GM12878 (cell line): ENCODE data around the gene LCN9. TPM values are rescaled to one million over a fixed set of nuclear protein-coding genes. Genes with fewer than 3 reads are reported as not detected.

Source experiments
- ATAC-seq: fragments of 200-7000 bp; cut with Tn5 transposase; 3 replicates; pipeline ENCODE4 v1.9.1; 2020; ENCODE audit warnings: mild to moderate bottlenecking, moderate library complexity
- BruUV-seq: library from RNA; stranded (reverse); fragments of 400-500 nt; replicated peaks from 2 replicates; lab custom pipeline; 2021; lab: Mats Ljungman, UMichigan
- CTCF ChIA-PET: fragments of 300-600 bp; sonication (Branson Sonifier 250); formaldehyde crosslinking; extraction: SDS; loops from one replicate; lab custom pipeline; 2021; ENCODE audit warnings: inconsistent platforms; lab: Yijun Ruan, JAX
- POLR2A ChIA-PET: fragments of 350-600 bp; formaldehyde crosslinking; extraction: SDS; loops from one replicate; lab custom pipeline; 2021; ENCODE audit warnings: inconsistent platforms; lab: Charles Lee
- RAD21 ChIA-PET: fragments of 300-600 bp; sonication (Branson Sonifier 250); formaldehyde crosslinking; loops from one replicate; lab custom pipeline; 2023; ENCODE audit warnings: antibody characterized with exemption; ENCODE audit not compliant: unreplicated experiment; lab: Charles Lee
- SMC1A ChIA-PET: fragments of 300-600 bp; sonication (Branson Sonifier 250); formaldehyde crosslinking; loops from one replicate; lab custom pipeline; 2023; ENCODE audit not compliant: unreplicated experiment, uncharacterized antibody; lab: Charles Lee
- DNase-seq: peaks from one replicate; pipeline ENCODE4 v3.0.0-alpha.2; 2011; ENCODE audit warnings: low read depth, low spot score
- FAIRE-seq: peaks from 3 replicates; lab custom pipeline; 2011; peaks lifted over from hg19 to GRCh38; lab: Jason Lieb, UNC
- H2AFZ ChIP-seq: 2 replicates; pipeline ENCODE4 v1.6.0; 2011; ENCODE audit warnings: low read depth, low read length, control low read depth; ENCODE audit not compliant: control insufficient read depth
- H3K27ac ChIP-seq: 2 replicates; pipeline ENCODE4 v1.5.1; 2011; ENCODE audit warnings: control low read depth; ENCODE audit not compliant: control insufficient read depth, insufficient read depth
- H3K27me3 ChIP-seq, 2 experiments: replicated peaks in 1 of 2; 2 replicates each; pipeline versions ENCODE4 v1.6.0 to v1.6.1; 2011; ENCODE audit warnings: low read length in 1 of 2; ENCODE audit not compliant: control insufficient read depth in 2 of 2, insufficient read depth in 2 of 2
- H3K36me3 ChIP-seq, 2 experiments: 2 replicates each; pipeline ENCODE4 v1.5.1; 2011; ENCODE audit warnings: low read length in 1 of 2; ENCODE audit not compliant: control insufficient read depth in 2 of 2, insufficient read depth in 2 of 2
- H3K4me1 ChIP-seq: 2 replicates; pipeline ENCODE4 v1.6.1; 2011; ENCODE audit warnings: mild to moderate bottlenecking, low read length, moderate library complexity, mixed read lengths; ENCODE audit not compliant: control insufficient read depth, insufficient read depth
- H3K4me2 ChIP-seq: 2 replicates; pipeline ENCODE4 v1.6.0; 2011; ENCODE audit warnings: control low read depth; ENCODE audit not compliant: control insufficient read depth, insufficient read depth
- H3K4me3 ChIP-seq: fragments of 200-600 bp; sonication (generic); 2 replicates; pipeline ENCODE4 v1.5.1; 2016
- H3K79me2 ChIP-seq: 2 replicates; pipeline ENCODE4 v1.6.0; 2011; ENCODE audit warnings: low read length; ENCODE audit not compliant: control insufficient read depth, insufficient read depth
- H3K9ac ChIP-seq: 2 replicates; pipeline ENCODE4 v1.8.0; 2011; ENCODE audit warnings: low read length, control low read depth, mixed read lengths; ENCODE audit not compliant: control insufficient read depth, insufficient read depth
- H3K9me3 ChIP-seq: replicated peaks from 3 replicates; pipeline ENCODE4 v1.5.1; 2011; ENCODE audit warnings: mild to moderate bottlenecking, low read length; ENCODE audit not compliant: control insufficient read depth, insufficient read depth
- H4K20me1 ChIP-seq: 2 replicates; pipeline ENCODE4 v1.6.0; 2011; ENCODE audit not compliant: control insufficient read depth, insufficient read depth
- GABPA ChIP-seq: IDR thresholded peaks from 2 replicates; pipeline ENCODE4 v1.6.1; 2014; ENCODE audit warnings: antibody characterized with exemption, low read depth, mild to moderate bottlenecking, inconsistent platforms
- RCOR1 ChIP-seq: conservative IDR thresholded peaks from 2 replicates; pipeline ENCODE4 v1.6.1; 2012; ENCODE audit warnings: low read depth, low read length, improper control_type of control experiment
- SMARCA5 ChIP-seq: fragments of 450-650 bp; IDR thresholded peaks from 2 replicates; pipeline ENCODE4 v1.6.1; 2017; ENCODE audit warnings: mild to moderate bottlenecking
- TCF12 ChIP-seq: IDR thresholded peaks from 2 replicates; pipeline ENCODE4 v1.6.1; 2011; ENCODE audit warnings: low read depth, mild to moderate bottlenecking, low read length
- WGBS: methylation state at CpG from one replicate; pipeline ENCODE4 v1.1.6; 2016; ENCODE audit warnings: low lambda C conversion rate; ENCODE audit not compliant: insufficient replicate concordance, insufficient coverage; ENCODE audit errors: missing lambda C conversion rate; 5-methylcytosine and 5-hydroxymethylcytosine counted together
- in situ Hi-C: fragments of 300-500 bp; cut with MboI; formaldehyde crosslinking; loops from 9 replicates; pipeline ENCODE4 v1.14.3; 2018; ENCODE audit warnings: mixed read lengths
- intact Hi-C: fragments of 100-400 bp; cut with micrococcal nuclease; formaldehyde crosslinking; loops from one replicate; pipeline ENCODE4 v1.14.2; 2022; ENCODE audit not compliant: unreplicated experiment
- polyA plus RNA-seq, 11 experiments: library from polyadenylated mRNA; depleted of rRNA in 4 of 11; unstranded in 6 of 11; stranded (reverse) in 5 of 11; fragments of >200 nt; fragmentation: Nextera tagmentation in 4 of 11; fragmentation: Illumina TruSeq in 1 of 11; extraction: Ambion mirVana in 4 of 11; extraction: Trizol in 1 of 11; gene quantifications; 1 replicate in 1 of 11; 2 replicates in 10 of 11; pipeline versions ENCODE4 v1.2.1 to v1.2.3, GENCODE V29; 2011 to 2016; ENCODE audit warnings: inconsistent platforms in 2 of 11, missing spikeins in 2 of 11, low read depth in 1 of 11
- total RNA-seq, 4 experiments: library from RNA; depleted of rRNA in 3 of 4; stranded (reverse); fragments of >200 nt in 3 of 4; fragmentation: Illumina TruSeq in 1 of 4; extraction: Trizol in 1 of 4; gene quantifications; 2 replicates each; pipeline versions ENCODE4 v1.2.1 to v1.2.3, GENCODE V29; 2013 to 2021
- TF ChIP-seq, protein P1 (sequence below): IDR thresholded peaks from 2 replicates; pipeline ENCODE4 v1.6.1; 2012; ENCODE audit warnings: improper control_type of control experiment, low read depth, low read length; ENCODE audit not compliant: insufficient replicate concordance

The LCN9 gene
- total and polyA plus RNA-seq, 10 of the 15 experiments (the other 5 are each of a cell fraction or from before 2014, with no cell fraction given), result not detected

DNA sequence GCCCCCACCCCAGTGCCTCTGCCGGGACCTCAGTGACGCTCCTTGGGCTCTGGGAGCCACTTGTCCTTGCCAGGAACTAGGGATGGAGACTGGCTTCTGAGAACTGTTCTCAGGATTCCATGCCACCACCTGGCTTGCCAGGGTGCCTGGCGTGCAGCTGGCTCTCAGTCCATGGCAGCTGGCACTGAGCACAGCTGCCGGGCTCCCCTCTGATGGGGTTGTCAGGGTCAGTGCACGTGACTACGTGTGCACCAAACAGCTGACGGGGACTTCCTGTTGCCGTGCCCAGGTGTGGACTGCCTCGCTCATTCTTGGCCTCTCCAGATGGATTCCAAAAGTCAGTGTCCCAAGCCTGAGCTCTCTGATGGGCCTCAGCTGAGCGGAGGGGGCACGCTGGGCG, 48.3 kb downstream of the LCN9 start (continued):
- TF ChIP-seq, protein P1, sequence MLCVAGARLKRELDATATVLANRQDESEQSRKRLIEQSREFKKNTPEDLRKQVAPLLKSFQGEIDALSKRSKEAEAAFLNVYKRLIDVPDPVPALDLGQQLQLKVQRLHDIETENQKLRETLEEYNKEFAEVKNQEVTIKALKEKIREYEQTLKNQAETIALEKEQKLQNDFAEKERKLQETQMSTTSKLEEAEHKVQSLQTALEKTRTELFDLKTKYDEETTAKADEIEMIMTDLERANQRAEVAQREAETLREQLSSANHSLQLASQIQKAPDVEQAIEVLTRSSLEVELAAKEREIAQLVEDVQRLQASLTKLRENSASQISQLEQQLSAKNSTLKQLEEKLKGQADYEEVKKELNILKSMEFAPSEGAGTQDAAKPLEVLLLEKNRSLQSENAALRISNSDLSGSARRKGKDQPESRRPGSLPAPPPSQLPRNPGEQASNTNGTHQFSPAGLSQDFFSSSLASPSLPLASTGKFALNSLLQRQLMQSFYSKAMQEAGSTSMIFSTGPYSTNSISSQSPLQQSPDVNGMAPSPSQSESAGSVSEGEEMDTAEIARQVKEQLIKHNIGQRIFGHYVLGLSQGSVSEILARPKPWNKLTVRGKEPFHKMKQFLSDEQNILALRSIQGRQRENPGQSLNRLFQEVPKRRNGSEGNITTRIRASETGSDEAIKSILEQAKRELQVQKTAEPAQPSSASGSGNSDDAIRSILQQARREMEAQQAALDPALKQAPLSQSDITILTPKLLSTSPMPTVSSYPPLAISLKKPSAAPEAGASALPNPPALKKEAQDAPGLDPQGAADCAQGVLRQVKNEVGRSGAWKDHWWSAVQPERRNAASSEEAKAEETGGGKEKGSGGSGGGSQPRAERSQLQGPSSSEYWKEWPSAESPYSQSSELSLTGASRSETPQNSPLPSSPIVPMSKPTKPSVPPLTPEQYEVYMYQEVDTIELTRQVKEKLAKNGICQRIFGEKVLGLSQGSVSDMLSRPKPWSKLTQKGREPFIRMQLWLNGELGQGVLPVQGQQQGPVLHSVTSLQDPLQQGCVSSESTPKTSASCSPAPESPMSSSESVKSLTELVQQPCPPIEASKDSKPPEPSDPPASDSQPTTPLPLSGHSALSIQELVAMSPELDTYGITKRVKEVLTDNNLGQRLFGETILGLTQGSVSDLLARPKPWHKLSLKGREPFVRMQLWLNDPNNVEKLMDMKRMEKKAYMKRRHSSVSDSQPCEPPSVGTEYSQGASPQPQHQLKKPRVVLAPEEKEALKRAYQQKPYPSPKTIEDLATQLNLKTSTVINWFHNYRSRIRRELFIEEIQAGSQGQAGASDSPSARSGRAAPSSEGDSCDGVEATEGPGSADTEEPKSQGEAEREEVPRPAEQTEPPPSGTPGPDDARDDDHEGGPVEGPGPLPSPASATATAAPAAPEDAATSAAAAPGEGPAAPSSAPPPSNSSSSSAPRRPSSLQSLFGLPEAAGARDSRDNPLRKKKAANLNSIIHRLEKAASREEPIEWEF, result no peak
- TF ChIP-seq RCOR1, result no peak
- TF ChIP-seq, all 136 proteins: peak for 0

DNA sequence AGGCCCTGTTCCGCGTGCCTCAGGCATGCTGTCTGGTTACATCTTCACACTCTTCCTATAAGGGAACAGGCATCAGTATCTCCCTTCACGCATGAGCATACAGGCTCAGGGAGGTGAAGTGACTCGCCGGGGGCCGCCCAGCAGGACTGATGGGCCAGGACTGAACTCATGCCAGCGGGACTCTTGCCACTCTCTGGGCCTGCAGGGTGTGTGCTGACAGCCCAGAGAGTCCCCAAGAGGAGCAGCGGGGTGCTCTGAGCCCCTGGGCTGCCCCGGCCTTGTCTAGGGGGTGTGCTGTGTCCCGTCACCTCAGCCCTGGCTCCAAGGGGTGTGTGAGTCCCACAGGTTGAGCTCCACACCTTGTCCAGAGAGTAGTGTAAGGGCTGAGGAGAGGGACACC, 48.8 kb downstream of the LCN9 start:
- intact Hi-C loops, result no loop called here

More for the DNA sequence above, 48.8 kb downstream of the LCN9 start:
- RAD21 ChIA-PET, result no interaction called here
- in situ Hi-C loops, result no loop called here
- Histone ChIP-seq H3K27me3 (peaks cover 0 to 7% of the 10 kb centered on the region in 2 experiments; a peak in 2 of 4 replicates), H3K9me3 (no peaks in the 10 kb centered on the region), H4K20me1 (no peaks in the 10 kb centered on the region), H3K36me3 (no peaks in the 10 kb centered on the region), H3K4me3 (no peak overlapping the region), H3K4me2 (no peak overlapping the region), H2AFZ (no peak overlapping the region), H3K4me1 (no peaks in the 10 kb centered on the region)
- ATAC-seq (no peak), FAIRE-seq (no peak)
- no TSS peak for BruUV-seq
- 19% methylated on average over 10 of the region's 10 CpGs for WGBS
- POLR2A ChIA-PET, result no interaction called here
- SMC1A ChIA-PET, result no interaction called here
- no peak for TF ChIP-seq GABPA
- TF ChIP-seq TCF12, result no peak
- no peak for TF ChIP-seq SMARCA5
- TF ChIP-seq, all 136 proteins: peak for 0
- no peak overlapping the region for H3K9ac ChIP-seq
- no peak overlapping the region for H3K27ac ChIP-seq
- CTCF ChIA-PET, result no interaction called here
- no peak for DNase-seq
- H3K79me2 ChIP-seq, result no peaks in the 10 kb centered on the region
